ENCODE results near the gene RUNDC3A.

RUNDC3A gene

GRCh38 chr17:44351961-44352827, 43.8 kb downstream of the RUNDC3A start:
- Histone ChIP-seq H3K27me3 (no peaks in the 10 kb centered on the region), H3K4me1 (no peaks in the 10 kb centered on the region), H3K9me3 (no peaks in the 10 kb centered on the region), H3K4me3 (ENCODE audit: low read depth, low read length) (no peak overlapping the region), H3K36me3 (peaks cover 15% of the 10 kb centered on the region)
- TF ChIP-seq CTCF (IDR thresholded peaks at IDR 0.05; ENCODE audit: low read depth, low read length): no peak
- DNase-seq: no peak

GRCh38 chr17:44352828-44353671, 44.6 kb downstream of the RUNDC3A start:
- no peak for DNase-seq
- Histone ChIP-seq H3K9me3 (no peaks in the 10 kb centered on the region), H3K27me3 (no peaks in the 10 kb centered on the region), H3K4me3 (ENCODE audit: low read depth, low read length) (no peak overlapping the region), H3K4me1 (no peaks in the 10 kb centered on the region), H3K36me3 (peaks cover 15% of the 10 kb centered on the region)
- TF ChIP-seq CTCF (IDR thresholded peaks at IDR 0.05; ENCODE audit: low read depth, low read length): no peak

GRCh38 chr17:44353672-44354331, 45.4 kb downstream of the RUNDC3A start:
- Histone ChIP-seq H3K9me3 (no peaks in the 10 kb centered on the region), H3K4me1 (no peaks in the 10 kb centered on the region), H3K36me3 (peaks cover 15% of the 10 kb centered on the region), H3K4me3 (ENCODE audit: low read depth, low read length) (no peak overlapping the region), H3K27me3 (no peaks in the 10 kb centered on the region)
- DNase-seq: no peak
- TF ChIP-seq CTCF (IDR thresholded peaks at IDR 0.05; ENCODE audit: low read depth, low read length): no peak

GRCh38 chr17:44354582-44355561, 46.5 kb downstream of the RUNDC3A start:
- Histone ChIP-seq H3K4me3 (ENCODE audit: low read depth, low read length) (no peak overlapping the region), H3K9me3 (no peaks in the 10 kb centered on the region), H3K27me3 (no peaks in the 10 kb centered on the region), H3K4me1 (no peaks in the 10 kb centered on the region), H3K36me3 (peaks cover 15% of the 10 kb centered on the region)
- TF ChIP-seq CTCF (IDR thresholded peaks at IDR 0.05; ENCODE audit: low read depth, low read length): no peak
- no peak for DNase-seq

- no peaks in the 10 kb centered on the region for H3K27me3 ChIP-seq
- H3K9me3 ChIP-seq: no peaks in the 10 kb centered on the region
- no peaks in the 10 kb centered on the region for H3K4me1 ChIP-seq
- no peak for DNase-seq
- peaks cover 15% of the 10 kb centered on the region for H3K36me3 ChIP-seq
- no peak overlapping the region for H3K4me3 ChIP-seq (ENCODE audit: low read depth, low read length)
- no peak for TF ChIP-seq CTCF (IDR thresholded peaks at IDR 0.05; ENCODE audit: low read depth, low read length)
Observed at GRCh38 chr17:44355642-44356099, 47.3 kb downstream of the RUNDC3A start.

Measured in BE2C (cell line).